Cortex of kidney (tissue), 1 donor: ENCODE results near the gene GPR179.

Source experiments
- DNase-seq: peaks from one replicate; lab custom pipeline; 2025; lab: John Stamatoyannopoulos, UW

The GPR179 gene

DNA sequence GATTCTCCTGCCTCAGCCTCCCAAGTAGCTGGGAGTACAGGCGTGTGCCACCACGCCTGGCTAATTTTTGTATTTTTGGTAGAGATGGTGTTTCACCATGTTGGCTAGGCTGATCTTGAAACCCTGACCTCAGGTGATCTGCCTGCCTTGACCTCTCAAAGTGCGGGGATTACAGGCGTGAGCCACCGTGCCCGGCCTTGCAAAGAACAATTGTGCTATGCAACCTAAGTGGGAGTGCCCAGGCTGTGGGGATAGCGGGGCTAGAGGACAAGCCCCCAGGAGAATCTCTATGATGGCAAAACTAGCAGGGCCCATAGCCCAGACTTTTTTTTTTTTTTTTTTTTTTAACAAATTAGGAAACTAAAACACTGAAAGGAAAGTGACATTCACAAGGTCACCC lies 2.0 kb upstream of the GPR179 start:
- DNase-seq = no peak

DNA sequence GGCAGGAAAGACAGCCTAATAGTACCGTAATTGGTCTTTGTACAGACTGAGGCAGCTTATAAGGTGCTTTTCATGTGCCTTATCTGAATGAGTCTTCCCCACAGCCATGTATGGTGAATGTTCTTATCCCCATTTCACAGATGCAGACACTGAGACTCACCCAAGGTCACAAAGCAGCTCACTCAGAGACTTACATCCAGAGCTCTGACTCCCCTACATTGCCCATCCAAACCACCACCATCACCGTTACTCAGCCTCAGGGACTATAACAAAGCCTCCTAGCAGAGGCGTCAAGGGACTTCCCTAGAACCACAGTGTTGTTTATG lies 627 bp upstream of the GPR179 start:
- no peak for DNase-seq

DNA sequence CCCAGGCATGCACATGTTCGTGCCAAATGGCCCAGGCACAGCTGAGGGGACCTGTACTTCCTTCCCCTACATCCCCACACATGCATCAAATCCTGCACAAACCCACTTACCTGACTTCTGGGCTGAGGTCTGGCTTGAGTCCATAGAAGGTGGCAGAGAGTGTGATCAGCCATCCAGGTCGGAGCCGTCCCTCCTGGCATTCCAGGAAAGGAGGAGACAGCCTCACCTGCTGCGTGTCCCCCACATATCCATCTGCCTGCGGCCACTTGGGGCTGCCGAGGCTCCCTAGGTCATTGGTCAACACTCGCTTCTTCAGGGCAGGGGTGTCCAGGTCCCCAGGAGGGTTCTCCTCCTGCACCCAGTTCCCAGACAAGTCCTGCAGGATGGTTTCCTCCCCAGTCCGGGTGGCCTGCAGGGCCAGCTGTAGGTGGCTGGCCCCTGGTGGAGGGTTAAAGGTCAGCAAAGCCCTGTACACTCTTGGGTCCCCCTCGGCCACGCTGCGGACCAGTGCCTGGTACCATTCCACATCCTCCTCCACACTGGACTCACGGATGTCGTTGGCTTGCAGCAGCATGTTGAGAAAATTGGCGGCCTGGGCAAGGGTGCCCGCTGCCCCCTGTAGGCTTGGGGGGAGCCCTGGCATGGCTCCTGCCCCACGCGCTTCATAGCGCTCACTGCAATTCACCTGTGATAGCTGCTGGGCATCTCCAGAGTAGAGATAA lies 709 bp downstream of the GPR179 start:
- DNase-seq = no peak

DNA sequence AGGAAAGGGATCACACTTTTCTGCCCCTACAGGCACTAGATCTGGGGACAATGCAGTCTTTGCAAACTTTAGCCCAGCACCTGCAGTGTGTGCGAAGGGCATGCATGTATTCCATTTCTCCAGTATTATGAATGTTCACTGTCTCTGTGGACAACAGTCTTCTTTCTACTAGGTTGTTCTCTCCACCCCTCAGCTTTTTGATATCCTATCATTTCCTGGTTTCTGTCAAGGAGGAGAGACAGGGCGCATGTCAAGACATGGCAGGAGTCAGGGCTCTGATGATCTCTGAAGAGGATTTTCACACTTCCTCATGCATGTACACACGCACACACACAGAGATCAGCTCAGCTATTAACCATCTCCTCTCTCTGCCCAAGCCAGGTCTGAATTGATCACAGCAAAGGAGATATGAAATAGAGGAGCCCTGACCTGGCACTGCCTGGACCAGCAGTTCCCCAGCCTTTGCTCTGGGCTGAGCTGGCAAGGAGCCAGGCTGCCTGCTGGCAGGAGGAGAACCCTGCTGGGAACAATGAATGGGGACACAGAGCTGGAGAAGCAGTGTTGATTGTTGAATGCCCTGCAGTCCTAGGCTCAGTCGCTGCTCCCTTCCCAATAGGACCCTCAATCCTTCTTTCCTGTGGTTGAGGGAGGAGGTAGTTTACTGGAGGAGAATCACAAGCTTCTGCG lies 2.6 kb downstream of the GPR179 start:
- no peak for DNase-seq

DNA sequence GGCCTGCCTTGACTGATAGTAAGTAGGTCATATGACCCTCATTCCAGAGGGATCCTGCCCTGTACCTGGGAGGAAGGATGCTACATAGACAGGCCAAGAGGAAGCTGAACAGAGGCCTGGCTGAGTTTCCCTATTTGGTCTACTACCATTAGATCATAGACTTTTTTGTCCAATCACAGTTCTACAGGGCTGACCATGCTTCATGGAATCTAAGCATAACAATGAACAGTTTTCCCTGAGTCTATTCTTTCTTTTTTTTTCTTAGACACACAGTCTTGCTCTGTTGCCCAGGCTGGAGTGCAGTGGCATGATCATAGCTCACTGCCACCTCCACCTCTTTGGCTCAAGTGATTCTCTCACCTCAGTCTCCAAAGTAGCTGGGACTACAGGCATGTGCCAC lies 3.9 kb downstream of the GPR179 start:
- DNase-seq = no peak

DNA sequence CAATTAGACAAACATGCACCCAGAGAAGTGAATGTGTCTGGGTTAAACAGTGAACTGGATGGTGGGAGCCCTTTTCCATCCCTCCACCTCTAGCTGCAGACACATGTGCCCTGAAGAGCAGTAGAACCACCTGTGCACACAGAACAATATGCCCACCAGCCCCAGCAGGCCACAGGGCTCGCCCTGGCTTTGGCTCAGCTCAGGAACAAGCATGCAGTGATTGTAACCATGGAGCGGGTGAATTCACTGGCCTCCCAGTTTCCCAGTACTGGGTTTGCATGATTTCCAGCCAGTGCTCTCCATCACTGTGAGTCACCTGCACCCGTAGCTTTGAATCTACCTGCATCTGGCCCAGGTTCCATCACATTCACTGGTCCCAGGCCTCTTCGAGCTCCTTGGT lies 5.2 kb downstream of the GPR179 start:
- no peak for DNase-seq

DNA sequence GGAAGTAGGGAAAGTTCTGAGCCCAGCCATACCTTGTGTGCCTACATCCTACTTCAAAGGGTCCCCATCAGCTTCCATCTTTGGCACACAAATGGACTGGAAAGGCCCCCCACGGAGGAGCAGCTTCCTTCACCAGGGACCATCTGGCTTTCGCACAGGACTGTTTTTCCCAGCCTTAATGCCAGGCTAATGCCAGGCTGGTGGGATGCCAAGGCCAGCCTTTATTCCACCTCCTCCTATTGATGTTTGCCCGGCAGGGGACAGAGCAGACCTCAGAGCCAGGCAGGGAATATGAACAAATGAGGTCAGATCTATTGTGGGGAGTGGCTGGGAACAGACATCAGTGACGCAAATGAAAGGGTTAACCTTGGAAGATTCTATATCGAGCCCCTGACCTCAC lies 5.7 kb downstream of the GPR179 start:
- DNase-seq = no peak

DNA sequence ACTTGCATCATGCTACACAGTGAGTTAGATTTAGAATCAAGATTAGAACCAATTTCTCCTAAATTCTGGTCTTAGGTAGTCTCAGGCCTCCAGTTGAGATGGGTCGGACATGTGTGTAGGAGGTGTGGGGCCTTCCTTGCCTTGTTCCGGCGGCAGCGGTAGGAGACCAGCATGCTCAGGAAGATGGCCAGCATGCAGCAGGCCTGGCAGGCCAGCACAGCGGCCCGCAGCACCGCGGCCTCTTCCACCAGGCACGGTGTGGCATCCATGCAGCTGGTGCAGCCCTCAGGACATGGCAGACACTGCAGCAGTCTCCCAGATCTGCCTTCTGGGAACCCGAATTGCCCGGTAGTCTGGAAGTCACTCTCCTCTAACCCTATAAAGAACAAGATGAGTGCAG lies 6.9 kb downstream of the GPR179 start:
- DNase-seq = no peak

DNA sequence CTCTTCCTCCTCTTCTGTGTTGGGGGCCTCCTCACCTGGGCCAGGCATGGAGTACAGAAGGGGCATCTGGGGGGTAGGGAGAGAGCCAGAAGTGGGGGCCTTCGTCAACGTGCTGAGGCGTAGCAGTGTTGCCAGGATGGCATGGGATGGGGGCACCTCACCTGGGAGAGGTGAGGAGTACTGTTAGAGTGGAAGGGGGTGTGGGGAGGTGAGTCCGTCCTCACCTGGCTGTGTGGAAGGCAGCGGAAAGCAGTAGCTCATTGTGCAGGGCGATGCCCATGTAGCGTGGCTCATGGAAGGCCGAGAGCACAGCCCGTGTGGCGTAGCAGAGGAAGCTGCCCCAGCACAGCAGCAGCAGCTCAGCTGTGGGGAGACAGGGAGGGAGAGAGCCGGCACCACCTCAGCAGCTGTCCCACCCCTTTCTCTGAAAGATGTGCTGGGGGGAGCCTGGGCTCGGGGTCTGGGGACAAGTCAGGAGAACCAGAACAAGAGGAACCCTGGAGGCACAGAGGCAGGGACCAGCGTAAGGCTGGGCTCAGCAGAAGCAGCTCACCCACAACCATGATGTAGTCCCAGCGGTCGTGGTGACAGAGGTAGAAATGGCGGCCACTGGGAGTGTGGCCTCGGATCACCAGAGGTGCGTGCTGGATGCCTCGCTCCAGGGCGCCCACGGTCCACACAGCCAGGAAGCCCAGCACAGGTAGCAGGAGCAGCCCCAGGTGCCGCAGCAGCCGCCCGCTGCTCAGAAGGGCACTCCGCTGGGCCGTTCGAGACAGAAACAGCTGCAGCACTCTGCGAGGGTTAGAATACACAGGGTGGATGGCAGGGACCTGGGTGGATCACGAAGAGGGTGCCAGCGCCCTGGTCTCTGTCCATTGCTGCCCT lies 9.0 kb downstream of the GPR179 start:
- DNase-seq = no peak

DNA sequence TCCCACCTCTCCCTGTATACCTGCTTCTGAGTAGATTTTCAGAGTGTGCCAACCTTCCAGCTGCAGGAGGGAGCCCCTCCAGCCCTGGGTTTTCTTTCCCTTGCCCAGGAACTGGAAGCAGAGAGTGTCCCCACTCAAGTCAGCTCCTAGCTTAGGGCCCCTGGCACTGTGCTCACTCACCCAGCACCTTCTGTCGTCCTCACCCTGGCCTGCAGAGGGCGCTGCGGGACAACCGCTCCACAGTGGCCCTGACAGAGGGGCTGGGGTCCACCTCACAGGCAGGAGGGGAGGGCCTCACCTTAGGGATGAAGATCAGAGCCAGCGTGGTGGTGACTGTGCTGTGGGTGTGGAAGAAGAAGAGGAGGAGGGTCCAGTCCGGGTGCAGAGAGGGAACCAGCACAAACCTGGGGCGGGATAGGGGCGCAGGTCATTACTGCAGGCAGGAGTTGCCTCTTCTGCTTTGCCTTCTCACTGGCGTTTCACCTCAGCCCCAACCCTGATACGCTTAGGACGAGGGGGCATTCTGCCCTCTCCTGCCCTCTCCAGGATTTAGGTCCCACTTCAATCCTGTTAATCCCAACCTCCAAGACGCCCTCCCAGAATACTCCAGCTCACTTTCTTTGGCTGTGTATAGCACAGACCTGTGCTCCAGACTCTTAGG lies 10.0 kb downstream of the GPR179 start:
- no peak for DNase-seq

DNA sequence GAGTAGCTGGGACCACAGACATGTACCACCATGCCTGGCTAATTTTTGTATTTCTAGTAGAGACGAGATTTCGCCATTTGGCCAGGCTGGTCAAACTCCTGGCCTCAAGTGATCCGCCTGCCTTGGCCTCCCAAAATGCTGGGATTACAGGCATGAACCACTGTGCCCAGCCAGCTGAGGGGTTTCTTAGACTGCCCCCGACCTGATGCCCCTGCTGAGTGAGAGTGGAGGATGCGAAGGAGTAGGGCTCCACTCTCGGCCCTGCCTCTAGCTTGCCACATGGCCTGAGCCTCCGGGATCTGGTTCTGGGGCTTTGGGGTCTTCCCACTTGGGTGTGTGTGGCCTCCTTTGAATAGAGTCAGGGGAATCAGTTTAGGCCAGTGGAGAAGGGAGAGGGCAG lies 11.0 kb downstream of the GPR179 start:
- DNase-seq = no peak

DNA sequence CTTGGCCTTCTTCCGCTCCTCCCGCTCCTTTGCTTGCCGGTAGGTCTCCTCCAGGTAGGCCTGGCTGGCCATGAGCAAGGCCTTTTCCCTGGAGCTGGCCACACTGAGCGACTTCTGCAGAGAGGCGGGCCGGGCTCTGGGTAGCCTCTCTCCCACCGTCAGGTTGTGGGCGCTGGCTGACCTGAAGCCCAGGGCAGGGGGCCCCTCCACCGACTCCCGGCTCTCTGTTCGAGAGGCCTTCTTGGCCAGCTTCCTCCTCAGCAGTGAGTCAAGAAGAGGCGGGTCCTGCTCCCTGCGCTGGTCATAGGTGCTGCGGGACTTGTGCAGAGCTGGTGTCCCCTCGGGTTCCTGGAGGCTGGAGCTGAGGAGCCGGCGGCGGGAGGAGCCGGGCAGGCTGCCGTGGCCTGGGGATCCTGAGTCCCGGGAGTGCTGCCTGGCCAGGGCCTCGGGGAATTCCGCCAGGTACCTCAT lies 12.8 kb downstream of the GPR179 start:
- no peak for DNase-seq

DNA sequence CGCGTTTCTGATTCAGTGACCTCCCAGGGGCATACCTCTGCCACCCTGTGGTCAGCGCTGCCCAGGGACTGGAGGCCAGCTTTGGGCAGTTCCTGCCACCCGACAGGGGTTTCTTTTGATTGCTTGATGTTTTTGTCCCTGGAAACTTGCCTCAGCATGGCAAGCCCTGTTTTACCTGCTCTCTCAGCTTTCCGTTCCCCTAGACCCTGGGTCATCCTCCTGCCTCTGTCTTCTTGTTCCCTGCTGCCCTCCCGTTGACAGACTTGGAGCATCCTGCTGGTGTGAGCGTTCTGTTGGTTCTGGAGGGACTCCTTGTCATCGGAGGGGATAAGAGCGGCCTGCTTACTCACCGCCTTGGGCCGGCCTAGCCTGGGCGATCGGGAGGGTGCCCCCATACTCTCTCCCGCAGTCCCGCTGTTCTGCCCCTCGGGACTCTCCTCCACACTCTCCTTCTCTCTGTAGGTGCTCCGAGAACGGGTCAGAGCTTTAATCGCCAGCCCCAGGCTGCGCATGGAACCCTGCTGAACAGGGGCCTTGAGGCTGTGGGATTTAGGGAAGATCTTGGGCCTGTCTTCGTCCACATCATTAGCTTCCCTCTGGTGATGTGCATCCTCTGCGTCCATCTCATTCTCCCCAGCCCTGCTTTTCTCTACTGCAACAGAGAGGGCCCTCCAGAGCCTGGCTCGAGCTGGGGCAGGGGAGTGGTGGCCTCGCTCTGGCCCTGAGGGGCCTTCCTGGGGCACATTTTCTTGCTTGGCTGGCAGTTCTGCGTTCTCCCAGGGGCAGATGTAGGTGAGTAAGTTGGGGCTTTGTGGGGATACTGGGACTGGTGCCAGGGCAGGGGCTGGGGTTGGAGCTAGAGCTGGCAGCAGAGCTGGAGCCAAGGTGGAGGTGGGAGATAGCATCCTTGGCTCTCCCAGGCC lies 13.7 kb downstream of the GPR179 start:
- DNase-seq = no peak

DNA sequence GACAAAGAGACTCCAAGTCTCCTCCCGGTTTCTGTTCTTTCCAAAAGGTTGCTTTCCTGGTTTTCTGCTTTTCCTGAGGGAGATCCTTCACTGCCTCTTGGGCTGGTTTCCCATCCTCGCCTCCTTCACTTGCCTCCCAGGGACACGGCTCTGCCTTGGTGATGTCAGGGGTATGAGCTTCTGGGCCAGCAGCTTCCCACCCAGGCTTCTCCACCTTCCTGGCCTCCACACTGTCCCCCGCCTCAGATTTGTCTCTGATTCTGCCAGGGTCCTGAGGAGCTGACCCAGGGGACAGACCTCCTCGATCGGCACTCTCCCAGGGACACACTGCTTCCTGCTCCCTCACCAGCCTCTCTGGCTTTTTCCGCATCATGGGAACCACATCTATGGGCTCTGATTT lies 14.5 kb downstream of the GPR179 start:
- DNase-seq = no peak

DNA sequence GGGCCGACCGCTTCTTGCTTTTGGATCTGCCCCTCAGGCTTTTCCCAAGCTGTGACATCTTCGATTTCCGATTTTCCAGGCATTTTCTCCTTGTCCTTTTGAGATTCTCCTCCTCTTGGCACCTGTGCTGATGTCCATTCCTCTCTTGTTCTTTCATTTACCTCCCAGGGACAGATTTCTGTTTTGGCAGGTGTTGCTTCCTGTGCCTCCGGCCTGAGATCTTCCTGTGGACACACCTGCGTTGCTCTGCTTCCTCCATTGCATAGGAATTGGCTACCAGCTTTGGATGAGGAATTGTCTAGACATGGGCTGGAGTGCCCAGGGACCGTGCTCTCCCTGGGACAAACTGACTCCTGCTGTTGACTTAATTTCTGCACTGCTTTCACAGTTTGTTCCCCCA lies 15.1 kb downstream of the GPR179 start:
- no peak for DNase-seq

DNA sequence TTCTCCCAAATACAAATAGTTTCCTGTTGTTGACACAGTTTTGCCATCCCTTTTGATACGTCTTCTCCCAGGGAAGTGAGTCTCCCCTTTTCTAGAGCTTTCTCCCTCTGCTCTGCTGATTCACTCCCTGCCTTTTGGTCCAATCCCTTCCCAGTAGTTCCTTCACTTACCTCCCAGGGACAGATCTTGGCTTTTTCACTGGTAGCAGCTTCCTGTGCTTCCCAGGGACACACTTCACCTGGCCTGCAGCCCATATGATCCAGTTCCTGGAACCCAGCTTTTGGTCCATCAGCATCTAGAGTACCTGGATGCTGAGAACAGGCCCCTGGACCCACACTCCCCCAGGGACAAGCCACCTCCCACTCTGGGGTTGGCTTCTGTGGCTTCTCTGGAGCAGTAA lies 15.8 kb downstream of the GPR179 start:
- no peak for DNase-seq

DNA sequence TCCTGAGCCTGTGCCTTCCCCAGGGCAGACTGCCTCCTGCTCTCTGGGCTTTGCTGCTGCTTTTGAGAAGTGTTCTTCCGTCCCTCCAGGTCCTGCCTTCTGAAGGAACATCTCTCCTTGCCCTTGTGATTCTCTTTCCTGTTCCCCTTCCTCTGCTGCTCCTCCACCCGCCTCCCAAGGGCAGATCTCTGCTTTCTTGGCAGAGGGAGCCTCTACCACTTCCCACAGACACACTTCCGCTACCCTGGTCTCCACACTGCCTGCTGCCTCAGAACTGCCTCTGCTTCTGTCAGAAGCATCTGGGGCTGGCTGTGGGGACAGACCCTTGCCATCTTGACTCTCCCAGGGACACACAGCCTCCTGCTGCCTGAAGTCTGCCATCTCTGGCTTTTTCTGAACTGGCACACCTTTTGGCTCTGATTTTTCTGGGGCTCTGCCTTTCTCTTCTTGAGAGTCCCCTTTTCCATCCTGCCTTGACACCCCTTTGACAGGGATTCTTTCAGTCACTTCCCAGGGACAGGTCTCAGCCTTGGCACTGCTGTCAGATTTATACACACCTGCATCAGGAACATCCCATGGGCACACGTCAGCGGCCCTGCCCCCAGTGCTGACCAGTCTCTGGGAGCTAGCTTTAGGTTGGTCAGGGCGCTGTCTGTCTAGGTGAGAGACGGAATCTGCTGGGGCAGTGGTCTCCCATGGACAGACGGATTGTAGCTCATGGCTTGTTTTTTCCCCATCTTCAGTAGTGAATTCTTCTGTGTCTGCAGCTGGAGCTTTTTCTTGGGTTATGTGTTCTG lies 16.6 kb downstream of the GPR179 start:
- no peak for DNase-seq

DNA sequence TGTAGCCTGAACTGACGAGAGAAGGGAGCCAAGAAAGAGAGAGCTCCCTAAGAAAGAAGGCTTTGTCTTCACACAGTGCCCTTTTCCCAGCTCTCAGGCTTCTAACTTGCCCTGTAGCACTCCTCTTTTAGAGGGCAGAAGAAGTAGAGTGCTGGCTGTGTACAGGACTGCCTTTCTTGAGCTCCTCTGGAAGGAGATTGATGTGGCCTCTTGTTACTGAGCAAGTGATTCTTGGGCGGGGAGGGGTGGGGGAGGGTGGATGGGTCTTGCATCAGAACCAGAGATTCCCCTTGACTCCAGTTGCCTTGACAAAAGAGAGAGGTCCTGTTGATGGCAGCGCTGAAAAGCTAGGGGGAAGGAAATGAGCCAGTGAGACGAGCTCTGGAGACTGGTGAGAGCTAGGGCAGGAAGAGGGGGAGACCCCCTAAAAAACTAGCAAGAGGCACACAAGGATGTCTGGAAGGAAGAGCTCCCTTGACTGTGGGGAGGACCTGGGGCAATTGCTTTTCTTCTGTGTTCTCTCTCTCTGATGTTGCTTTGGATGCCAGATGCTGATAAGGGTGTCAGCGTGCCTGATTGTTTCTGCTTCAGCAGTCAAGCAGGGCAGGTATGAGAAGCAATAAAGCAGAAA lies 18.4 kb downstream of the GPR179 start:
- DNase-seq = no peak

DNA sequence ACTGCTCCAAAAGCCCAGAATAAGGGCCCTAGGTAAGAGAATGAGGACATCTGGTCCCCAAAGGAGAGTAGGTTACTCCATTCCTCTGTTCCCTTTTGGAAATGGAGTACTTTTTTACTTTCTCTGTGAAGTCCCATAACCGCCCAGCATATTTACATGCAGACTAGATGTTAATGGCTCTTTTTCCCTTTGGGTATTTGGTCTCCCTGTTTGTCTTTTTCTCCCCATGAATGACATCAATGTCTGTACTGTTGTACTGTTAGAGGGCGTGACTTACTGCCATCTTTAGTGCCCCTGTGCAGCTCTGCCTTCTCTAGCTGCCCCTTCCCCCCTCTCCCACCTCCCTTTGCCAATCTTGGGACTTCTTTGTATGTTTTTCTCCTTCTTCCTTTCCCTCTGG lies 19.0 kb downstream of the GPR179 start:
- DNase-seq = no peak

DNA sequence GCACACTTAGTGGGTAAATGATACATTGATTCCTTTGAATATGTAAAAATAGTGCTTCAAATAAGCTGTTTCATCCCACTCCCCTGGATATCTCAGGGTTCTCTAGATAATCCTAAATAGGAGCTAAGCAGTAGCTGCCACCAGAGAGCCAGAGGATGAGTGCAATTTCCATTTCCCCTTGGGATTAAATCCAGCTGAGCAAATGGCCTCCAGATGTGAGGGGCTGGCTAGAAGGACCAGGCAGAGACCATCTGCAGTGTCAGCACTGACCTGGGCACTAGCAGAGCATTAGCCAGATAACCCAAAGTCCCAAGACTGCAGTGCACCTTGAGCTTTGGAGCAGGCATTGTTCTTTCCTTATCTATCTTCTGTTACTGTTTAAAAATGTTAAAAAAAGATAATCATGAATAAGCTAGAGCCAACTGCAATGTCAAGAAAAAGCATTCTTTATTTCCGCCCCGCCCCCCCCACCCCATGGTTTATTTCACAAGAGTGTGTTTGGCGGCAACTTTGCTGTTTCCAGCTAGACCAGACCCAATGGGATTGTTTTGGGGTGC lies 19.5 kb downstream of the GPR179 start:
- no peak for DNase-seq
